ENCODE results near the gene ZNF446.
"Not testable (repeated sequence)": the region's sequence is repeated elsewhere in the genome, so short reads cannot be mapped to it uniquely, and the experiment has no call there.

Gene ZNF446

GRCh38 chr19:58475714-58476497 lies at the start of gene ZNF446:
Gene ZNF446 (plus strand): TSS chr19:58476352. CDS start chr19:58477219, 867 bp downstream.
- peak; percentile 99 for DNase-seq

- no peak for DNase-seq
Measured at GRCh38 chr19:58428617-58429016, 47.5 kb upstream of the ZNF446 start.

GRCh38 chr19:58429745-58430144 lies 46.4 kb upstream of the ZNF446 start:
- no peak for DNase-seq

GRCh38 chr19:58434217-58434616 lies 41.9 kb upstream of the ZNF446 start:
- no peak for DNase-seq

- peak; percentile 100 for DNase-seq
Measured at GRCh38 chr19:58439576-58440554, 36.3 kb upstream of the ZNF446 start, which contains the start of gene ZNF132. Gene ZNF132 (minus strand): TSS chr19:58440153. CDS start chr19:58439821, 332 bp downstream.

- DNase-seq = no peak
Measured at GRCh38 chr19:58440556-58440955, 35.6 kb upstream of the ZNF446 start.

- not testable (repeated sequence) for DNase-seq
Measured at GRCh38 chr19:58442986-58443385, 33.2 kb upstream of the ZNF446 start.

GRCh38 chr19:58448860-58449259 lies 27.3 kb upstream of the ZNF446 start:
- DNase-seq = not testable (repeated sequence)

GRCh38 chr19:58449980-58450379 lies 26.2 kb upstream of the ZNF446 start:
- not testable (repeated sequence) for DNase-seq

- DNase-seq = peak in 1 of 2 experiments; percentile 54
Measured at GRCh38 chr19:58450856-58451357, 25.2 kb upstream of the ZNF446 start.

GRCh38 chr19:58451358-58452101 lies 24.6 kb upstream of the ZNF446 start, which contains the start of gene ZNF324B:
Gene ZNF324B (plus strand): TSS chr19:58451622. CDS start chr19:58453702, 2,080 bp downstream.
- DNase-seq = peak; percentile 97 to 99

- DNase-seq = no peak
Measured at GRCh38 chr19:58453743-58454142, 22.4 kb upstream of the ZNF446 start.

GRCh38 chr19:58455306-58455705 lies 20.8 kb upstream of the ZNF446 start:
- no peak for DNase-seq

GRCh38 chr19:58456111-58456510 lies 20.0 kb upstream of the ZNF446 start:
- no peak for DNase-seq

- DNase-seq = no peak
Measured at GRCh38 chr19:58460039-58460438, 16.1 kb upstream of the ZNF446 start.

GRCh38 chr19:58466089-58466759 lies 9.9 kb upstream of the ZNF446 start:
- no peak for DNase-seq

- peak; percentile 98 to 99 for DNase-seq
Measured at GRCh38 chr19:58466760-58467589, 9.2 kb upstream of the ZNF446 start, which contains the start of gene ZNF324. Gene ZNF324 (plus strand): TSS chr19:58467080. CDS start chr19:58469186, 2,106 bp downstream.

- DNase-seq = no peak
Measured at GRCh38 chr19:58468216-58468839, 7.8 kb upstream of the ZNF446 start.

- DNase-seq = no peak
Measured at GRCh38 chr19:58469241-58470013, 6.7 kb upstream of the ZNF446 start.
